Measurements from ENCODE around the gene SLBP.
"Not testable (repeated sequence)": the region's sequence is repeated elsewhere in the genome, so short reads cannot be mapped to it uniquely, and the experiment has no call there.

SLBP gene

DNA sequence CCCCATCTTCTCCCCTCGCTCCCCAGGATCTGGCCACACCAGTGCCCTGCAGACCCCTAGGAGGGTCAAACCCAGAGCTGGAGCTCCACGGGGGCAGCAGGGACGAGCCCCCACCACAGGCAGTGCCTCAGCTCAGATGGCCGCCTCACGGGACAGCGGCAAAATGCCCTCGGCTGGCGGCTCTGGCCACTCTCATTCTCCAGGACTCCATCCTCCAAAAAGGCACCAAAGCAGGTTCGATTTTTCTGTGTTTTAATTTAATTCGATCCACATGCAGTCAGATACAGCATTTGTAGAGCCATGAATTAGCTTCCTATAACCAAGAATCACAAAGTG lies 36.3 kb downstream of the SLBP start:
- no peak for DNase-seq (ENCODE audit: low spot score)

DNA sequence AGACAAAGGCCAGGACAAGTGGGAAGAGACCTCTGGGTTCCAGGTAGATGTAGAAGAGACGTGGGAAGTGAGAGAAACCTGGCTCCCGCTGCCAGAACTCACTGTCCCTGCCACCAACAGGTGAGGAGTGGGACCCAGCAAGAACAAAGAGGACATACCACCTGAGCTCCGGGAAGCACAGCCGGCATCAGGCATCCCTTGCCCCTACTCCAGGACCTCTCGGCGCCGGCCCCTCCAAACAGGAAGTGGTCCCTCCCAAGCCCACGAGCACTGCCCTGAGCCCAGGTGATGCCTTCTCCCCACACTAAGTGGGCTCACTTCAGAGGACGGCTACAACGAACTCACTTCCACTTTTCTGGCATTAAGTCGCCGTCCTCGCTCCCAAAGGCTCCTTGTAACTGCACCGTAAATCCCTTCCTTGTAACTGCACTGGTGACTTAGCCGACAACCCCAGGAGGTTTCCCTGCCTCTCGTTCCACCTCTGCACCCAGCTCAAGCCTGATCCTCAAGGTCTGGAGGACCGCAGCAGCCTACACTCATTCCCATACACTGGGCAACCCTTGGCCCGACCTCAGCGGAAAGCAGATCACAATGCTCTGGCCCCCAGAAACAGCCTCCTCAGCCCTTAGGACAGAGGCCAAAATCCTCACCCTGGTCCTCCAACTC lies 36.9 kb downstream of the SLBP start:
- DNase-seq (ENCODE audit: low spot score): no peak

DNA sequence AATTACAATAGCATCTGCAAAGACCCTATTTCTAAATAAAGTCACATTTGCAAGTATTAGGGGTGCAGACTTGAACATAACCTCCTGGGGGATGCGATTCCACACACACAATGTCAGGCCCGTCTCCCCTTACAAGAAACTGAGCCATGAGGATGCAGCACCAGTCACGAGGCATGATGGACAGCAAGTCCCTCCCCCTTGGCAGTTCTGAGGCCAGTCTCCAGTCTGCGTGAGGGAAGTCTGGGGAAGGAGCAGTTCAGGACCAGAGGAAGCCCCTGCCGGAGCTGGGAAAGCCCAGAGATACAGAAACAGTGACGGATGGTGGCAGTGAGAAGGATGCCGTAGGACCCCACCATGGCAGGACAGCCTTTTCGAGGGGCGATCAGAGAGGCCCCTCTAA lies 37.4 kb downstream of the SLBP start:
- no peak for DNase-seq (ENCODE audit: low spot score)

DNA sequence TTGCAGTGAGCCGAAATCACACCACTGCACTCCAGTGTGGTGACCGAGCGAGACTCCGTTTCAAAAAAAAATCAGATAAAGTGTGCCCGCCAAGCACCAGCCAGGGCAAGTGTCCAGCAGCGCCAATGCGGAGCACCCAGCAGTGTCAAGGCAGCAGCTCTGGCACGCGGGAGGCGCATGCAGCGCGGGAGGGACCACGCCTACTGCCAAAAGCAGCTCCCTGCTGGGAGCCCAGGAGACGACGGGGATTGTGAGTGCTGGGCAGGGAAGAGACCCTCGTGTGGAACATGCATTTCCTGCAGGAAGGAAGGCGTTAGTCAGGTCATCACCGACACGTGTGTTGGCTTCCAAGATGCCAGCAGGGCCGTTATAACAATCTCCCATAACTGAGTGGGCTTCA lies 38.4 kb downstream of the SLBP start:
- no peak for DNase-seq (ENCODE audit: low spot score)

DNA sequence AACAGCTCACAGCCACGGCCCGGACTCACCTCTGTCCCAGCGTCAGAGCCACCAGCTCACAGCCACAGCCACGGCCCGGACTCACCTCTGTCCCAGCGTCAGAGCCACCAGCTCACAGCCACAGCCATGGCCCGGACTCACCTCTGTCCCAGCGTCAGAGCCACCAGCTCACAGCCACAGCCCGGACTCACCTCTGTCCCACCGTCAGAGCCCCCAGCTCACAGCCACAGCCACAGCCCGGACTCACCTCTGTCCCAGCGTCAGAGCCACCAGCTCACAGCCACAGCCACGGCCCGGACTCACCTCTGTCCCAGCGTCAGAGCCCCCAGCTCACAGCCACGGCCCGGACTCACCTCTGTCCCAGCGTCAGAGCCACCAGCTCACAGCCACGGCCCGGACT lies 41.1 kb downstream of the SLBP start:
- not testable (repeated sequence) for DNase-seq (ENCODE audit: low spot score)

DNA sequence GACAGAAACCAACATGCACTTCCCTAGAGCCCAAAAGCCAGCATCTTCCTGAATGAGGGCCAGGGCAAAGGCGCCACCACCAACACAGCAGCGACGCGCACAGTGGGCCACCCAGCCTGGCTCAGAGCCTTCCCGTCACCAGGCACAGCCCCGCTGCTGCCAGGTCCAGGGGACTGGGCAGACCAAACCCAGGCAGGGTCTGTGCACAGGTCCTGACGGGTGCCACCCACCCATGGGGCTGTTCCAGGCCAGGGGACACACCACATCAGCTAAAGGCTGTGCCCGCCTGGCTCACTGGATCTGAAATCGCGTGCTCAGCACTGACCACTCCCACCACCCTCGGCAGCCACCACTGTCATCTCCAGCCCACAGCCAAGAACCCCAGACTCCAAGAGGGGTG lies 41.8 kb downstream of the SLBP start:
- DNase-seq (ENCODE audit: low spot score): no peak

DNA sequence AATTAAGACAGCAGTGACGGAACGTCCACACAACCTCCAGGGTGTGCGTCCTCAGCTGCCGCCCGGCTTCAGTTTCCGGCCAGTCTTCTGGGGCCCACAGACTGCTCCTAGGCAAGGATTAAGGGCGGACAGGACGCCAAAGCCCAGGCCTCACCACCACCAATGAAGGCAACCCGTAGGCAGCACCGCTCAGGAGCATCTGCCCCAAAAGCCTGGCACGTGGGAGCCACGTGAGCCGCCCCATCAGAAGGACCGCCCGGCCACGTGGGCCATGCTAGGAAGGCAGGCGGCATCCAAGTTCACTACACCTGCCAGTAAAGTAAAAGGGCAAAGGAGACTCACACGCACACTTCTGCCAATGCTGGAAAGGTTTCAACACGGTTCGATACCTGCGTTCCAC lies 42.3 kb downstream of the SLBP start:
- DNase-seq (ENCODE audit: low spot score): no peak

DNA sequence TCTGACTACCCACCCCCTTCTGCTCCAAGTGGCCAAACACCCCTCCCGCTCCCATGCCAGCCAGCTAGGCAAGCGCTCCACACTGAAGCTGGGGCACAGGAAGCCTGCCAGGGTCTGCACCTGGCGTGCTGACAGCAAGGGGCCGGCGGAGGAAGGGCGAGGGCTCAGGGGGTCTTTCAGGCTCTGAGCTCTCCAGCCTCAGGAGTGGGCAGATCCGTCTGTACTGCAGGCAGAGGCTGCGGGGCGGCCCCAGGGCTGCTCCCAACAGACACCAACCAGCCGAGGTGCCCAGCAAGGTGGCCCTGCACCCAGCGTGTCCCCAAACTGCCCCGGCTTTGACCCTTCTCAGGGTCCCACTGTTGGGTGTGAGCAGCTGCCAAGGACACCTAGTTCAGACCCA lies 42.8 kb downstream of the SLBP start:
- no peak for DNase-seq (ENCODE audit: low spot score)

DNA sequence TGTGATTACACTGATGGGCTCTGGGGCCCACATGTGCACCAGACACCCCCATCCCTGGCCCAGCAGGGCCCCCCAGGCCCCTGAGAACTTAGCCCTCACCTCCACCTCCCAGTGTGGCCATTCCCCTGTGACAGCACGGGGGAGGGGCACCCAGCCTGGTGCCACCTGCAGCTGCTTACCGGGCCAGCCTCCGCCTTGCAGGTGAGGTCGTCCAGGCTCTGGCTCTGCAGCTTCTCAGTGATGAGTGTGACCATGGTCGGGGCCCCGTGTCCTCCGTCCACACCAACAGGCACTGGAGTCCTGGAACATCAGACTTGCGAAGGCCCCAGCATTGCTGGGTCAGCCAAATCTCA lies 43.7 kb downstream of the SLBP start:
- no peak for DNase-seq (ENCODE audit: low spot score)

DNA sequence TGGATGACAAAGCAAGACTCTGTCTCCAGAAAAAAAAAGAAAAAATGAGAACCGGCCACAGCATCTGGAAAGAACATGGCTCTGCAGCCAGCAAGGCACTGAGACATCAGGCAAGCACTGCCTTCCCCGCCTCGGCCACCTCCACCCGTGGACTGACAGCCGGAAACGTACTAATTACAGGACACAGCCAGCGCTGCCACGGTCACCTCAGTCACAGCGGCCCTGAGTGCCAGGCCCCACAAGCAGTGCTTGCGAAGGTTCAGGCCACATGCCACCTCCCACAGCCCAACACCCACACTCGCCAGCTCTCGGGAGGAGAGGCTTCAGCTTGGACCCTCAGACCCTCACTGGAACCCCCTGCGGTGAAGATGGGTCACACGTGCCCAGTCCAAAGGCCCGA lies 44.8 kb downstream of the SLBP start:
- no peak for DNase-seq (ENCODE audit: low spot score)

DNA sequence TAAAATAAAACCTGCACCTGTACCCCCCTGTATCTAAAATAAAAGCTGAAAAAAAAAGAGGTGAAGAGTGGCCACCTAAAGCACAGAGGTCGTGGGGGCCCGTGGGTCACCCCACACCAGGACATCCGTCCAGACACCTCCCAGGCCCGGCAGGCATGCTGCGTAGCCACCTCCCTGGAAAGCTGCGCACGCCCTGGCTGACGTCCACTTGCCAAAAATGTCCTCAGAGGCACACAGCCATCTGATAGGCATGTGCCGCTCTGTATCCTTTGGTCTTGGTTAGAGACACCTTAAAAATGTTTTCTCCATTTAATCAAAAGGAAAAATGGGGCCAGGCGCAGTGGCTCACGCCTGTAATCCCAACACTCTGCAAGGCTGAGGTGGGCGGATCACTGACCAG lies 45.7 kb downstream of the SLBP start:
- no peak for DNase-seq (ENCODE audit: low spot score)

DNA sequence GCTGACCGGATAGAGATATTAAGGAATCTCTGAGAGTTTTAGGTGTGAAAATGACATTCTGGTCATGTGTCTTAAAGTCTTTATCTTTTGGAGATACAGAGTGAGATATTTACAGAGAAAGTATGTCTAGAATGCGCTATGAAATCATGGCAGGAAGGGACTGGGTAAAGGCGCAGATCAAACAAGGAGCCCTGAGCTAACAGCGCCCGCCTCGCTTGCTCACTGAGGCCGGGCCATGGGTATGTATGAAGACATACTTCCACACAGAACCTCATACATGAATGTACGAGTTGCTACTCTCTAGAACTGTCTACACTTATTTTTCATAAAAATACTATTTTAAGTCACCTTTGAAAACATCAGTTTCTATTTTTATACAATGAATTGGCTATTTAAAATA lies 48.0 kb downstream of the SLBP start:
- DNase-seq (ENCODE audit: low spot score): no peak

DNA sequence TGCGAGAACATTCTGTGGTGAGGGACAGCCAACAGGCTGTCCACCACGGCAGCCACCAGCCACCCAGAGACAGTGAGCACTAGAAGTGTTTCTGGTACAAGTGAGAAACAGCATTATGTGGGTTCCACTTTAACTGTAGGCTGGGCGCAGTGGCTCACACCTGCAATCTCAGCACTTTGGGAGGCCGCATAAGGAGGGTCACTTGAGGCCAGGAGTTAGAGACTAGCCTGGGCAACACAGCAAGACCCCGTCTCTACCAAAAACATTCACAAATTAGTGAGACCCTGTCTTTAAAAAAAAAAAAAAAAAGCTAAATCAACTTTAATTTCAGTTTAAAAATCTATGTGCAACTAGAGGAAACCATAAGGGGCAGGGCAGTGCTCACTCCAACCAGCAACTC lies 48.6 kb downstream of the SLBP start:
- DNase-seq (ENCODE audit: low spot score): no peak

DNA sequence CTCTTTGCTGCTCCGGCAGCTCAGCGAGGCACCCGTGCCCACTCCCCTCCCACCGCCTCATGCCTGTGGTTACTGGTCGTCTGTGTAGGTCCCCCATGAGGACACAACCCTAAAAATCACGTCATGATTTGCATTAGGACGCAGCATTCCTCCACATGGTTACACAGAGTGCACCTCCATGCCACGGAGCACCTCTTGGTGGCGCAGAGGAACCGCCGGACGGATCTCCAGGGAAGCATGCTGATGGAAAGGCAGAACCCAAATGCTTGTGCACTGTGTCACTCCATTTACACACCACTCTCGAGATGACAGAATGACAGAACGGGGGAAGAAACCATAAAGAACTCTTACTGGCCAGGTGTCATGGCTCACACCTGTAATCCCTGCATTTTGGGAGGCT lies 50.4 kb downstream of the SLBP start:
- DNase-seq (ENCODE audit: low spot score): no peak

DNA sequence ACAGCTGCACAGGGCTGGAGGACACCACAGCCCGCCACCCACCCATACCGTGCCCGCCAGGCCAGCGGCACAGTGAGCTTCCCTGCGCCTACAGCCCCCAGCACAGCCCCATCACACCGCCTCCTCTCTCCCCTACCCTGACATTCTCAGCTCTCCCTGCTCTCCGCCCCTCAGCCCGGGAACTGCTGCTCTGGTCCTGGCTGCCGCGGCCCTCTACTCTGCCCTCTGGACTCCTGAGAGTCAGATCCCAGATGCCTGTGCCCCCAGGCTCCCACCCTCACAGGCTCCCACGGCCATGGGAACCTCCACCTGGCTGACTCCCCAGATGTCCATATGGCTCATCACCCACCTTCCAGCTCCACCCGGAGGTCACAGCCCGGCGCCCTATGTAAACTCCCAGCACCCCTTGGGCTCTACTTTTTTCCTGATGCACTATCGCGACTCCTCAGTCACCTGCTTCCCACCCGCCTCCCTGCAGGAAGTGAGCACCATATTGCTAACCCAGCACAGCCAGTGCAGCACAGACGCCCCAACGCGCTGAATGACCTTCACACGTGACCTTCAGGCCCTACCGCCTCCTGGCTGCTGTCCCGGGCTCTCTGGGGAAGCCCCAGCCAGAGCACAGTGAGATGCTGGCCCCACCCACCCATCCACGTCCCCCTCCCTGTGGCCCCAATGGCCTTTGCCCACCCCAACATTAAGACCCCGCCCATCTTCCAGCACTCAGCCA lies 51.0 kb downstream of the SLBP start:
- no peak for DNase-seq (ENCODE audit: low spot score)

DNA sequence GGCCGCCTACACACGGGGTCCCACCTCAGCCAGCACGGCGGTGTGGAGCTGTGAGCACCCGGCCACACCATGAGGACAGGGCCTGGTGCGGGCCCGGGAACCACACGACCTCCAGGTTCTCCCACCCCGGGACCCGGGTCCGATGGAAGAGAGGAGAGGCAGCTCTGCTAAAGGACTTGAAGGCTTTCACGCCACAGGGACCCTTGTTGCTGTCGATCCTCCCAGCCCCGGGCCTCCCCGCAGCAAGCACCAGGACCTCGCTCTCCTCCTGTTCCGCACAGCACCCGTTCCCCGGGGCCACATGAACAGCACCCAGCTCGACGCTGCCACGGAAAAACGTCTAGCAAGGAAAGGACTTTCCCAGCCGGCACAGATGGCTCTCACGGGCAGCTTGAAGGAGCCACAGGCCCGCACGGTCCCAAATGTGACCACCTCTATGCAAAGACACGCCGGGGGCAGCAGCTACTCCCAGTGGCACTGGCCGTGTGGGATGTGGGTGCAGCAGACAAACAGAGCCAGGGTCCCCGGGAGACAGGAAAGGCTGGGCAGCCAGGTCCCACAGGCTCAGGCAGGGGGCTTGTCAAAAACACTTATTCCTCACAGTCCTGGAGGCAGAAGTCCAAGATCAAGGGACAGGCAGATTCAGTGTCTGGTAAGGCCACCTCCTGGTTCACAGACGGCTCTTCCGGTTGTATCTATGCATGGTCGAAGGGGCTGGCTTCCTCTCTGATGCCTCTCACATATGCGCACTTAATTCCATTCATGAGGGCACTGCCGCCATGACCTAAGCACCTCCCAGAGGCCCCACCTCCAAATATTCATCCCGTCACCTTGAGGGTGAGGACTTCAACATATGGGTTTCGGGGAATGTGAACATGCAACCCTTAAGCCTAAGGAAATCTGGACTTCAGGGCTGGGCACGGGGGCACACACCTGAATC lies 52.7 kb downstream of the SLBP start:
- DNase-seq (ENCODE audit: low spot score): no peak

DNA sequence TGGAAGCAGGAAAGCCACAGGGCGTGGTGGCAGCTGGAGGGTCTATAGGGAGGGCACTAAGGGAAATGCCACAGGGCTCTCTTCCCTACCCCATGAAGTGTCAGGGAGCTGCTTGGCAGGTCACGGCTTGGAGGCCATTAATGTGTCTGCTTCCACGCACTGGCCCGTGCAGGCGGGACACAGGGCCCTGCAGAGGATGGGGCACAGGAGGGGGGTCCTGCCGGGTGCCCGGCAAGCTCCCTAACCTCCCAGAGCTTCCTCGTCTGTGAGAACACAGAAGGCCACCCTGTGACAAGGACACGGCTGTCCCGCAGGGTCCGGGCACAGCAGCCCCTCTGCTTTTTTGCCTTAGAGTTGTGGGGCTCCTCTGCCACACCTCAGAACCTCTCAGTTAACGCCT lies 53.5 kb downstream of the SLBP start:
- DNase-seq (ENCODE audit: low spot score): no peak

DNA sequence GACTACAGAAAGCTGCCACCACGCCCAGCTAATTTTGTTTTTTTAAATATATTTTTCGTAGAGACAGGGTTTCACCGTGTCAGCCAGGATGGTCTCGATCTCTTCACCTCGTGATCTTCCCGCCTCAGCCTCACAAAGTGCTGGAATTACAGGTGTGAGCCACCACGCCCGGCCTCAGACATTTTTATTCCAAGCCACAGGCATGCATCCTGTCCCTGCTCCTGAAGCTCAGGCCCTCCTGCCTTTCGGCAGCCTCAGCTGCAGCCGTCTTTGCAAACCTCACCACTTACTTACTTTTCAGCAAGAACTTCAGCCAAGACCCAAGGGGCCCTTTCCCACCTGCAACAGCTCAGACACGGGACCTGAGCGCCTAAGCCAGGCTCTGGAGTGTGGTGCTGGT lies 54.0 kb downstream of the SLBP start:
- DNase-seq (ENCODE audit: low spot score): no peak

DNA sequence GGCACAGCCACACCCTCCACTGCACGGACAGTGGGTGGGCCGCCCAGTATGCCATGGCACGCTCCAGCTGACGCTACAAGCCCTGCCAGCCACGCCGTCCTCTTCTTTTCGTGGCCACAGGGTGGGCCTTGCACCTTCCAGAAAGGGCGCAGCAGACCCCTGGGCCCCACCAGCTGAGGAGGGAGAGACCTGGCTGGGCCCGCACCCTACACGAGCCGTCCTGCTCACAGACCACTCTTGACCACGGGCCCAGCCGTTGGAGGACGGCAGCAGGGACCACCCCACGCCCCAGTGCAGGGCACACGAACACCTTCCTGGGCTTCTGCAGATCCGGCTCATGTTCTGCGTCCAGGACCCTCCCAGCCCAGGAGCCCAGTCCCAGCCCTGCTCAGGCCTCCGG lies 55.1 kb downstream of the SLBP start:
- DNase-seq (ENCODE audit: low spot score): no peak

DNA sequence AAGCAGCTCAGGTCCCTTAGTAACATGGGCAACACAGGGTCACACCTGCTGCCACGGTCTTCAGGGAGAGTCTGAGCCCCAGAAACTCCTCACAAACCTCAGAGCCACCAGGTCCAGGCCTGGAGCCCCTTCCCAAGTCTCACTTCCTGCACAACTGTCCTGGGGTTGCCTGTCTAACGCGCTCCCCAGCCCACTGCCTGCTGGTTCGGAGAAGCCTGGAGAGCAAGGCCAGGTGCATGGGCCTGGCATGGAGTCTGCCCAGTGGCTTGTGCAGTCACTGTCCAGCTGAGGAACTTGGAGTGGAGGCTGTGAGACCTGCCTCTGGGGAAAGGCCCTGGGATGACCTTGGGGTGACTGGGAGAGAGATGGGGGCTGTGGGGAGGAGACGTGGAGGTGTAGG lies 56.0 kb downstream of the SLBP start:
- DNase-seq (ENCODE audit: low spot score): no peak

DNA sequence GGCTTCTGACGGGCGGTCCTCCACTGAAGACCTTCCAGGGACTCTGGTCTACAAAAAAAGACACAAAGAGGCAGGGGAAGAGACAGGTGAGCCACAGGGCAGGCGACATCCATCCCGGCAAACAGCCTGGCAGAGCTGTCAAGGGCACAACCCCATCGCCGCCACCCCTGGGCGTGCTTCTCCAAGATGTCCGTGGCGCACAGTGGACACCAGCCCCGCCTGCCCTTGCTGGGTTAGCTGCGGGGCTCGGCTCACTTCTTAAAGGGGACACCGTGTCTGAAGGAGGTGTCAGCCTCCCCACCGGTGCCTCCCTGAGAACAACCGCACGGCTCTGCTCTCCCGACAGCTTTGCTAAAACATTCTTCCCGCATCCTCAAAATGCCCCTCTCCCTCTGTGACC lies 56.4 kb downstream of the SLBP start:
- DNase-seq (ENCODE audit: low spot score): no peak

DNA sequence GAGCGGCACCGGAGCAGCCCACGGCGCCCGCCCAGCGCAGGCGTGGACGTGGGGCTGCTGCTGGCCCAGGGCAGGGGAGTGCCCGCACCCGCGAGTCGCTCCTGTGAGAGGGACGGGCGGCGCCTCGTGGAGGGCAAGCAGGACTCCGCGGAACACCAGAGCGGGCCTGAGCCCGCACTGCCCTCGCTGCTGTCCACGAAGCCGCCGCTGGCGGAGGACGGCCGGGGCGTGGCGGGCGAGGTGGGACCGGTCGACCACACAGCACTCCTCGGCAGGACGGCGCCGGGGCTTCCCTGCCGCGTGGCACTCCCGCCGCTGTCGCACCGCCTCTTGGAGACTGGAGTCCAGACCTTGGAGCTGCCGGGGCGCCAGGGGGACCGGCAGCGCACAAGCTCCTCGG lies 57.0 kb downstream of the SLBP start:
- no peak for DNase-seq (ENCODE audit: low spot score)

DNA sequence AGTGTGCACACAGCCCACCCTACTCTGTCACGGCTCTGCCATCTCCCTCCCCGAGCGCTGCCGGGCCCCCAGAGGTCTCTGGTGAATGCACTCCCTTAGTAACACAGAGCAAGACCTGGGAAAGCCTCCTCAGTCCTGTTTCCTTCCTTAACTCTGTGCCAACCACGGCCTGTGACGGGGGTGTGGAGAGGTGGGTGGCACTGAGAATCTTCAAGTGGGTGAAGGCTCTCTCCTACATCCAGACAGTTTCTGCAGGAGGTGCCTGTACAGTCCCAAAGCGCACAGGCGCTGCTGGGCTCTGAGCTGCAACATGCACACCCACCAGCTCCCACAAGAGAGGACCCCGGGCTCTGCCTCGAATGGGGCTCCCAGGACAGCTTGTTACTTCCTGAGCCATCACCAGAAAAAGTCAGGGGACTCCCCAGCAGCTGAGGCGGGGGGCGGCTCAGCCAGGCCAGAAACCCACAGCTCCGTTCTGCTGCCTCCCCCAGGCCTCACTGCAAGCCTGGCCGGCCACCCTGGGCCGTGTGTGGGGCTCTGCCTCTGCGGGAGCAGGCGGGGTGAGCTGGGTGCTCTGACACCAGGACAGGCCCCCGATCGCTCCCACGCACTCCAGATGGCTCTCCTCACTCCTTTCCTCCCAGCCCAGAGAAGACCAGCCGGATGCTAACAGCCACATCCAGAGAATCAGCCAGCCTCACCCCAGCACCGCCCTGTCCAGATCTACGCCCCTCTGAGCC lies 57.7 kb downstream of the SLBP start:
- no peak for DNase-seq (ENCODE audit: low spot score)

Data from hematopoietic multipotent progenitor cell treated with erythropoietin and hydrocortisone succinate and interleukin-3 and kit ligand, for 15 days (in vitro differentiated cells).